K562 (cell line): ENCODE data around the gene BACE1-AS.

Experiments
- CBX5 ChIP-seq: IDR thresholded peaks from 2 replicates; pipeline ENCODE4 v1.6.1; 2014; ENCODE audit warnings: low read depth, borderline replicate concordance
- ETV5 ChIP-seq: sonication (generic); formaldehyde crosslinking; IDR thresholded peaks from 2 replicates; pipeline ENCODE4 v1.4.0; 2020; ENCODE audit warnings: low read depth, mild to moderate bottlenecking, missing genetic modification reagents
- FOXJ3 ChIP-seq: sonication (generic); formaldehyde crosslinking; IDR thresholded peaks from 2 replicates; pipeline ENCODE4 v1.4.0; 2020; ENCODE audit warnings: mild to moderate bottlenecking, missing genetic modification reagents
- GTF2A2 ChIP-seq: IDR thresholded peaks from 2 replicates; pipeline ENCODE4 v1.6.1; 2016; ENCODE audit warnings: mild to moderate bottlenecking, missing genetic modification characterization, missing compliant biosample characterization
- HMG20B ChIP-seq: fragments of 250-450 bp; sonication (Bioruptor Pico); IDR thresholded peaks from 2 replicates; pipeline ENCODE4 v1.5.0; 2021; ENCODE audit warnings: mild to moderate bottlenecking
- KLF1 ChIP-seq: fragments of 450-650 bp; IDR thresholded peaks from 2 replicates; pipeline ENCODE4 v1.6.1; 2016; ENCODE audit warnings: missing genetic modification characterization, missing compliant biosample characterization
- LEF1 ChIP-seq: fragments of 450-650 bp; IDR thresholded peaks from 2 replicates; pipeline ENCODE4 v1.6.1; 2016; ENCODE audit warnings: mild to moderate bottlenecking
- POLR2A ChIP-seq: fragments of 450-650 bp; conservative IDR thresholded peaks from 2 replicates; pipeline ENCODE4 v1.6.1; 2016
- SMARCB1 ChIP-seq: IDR thresholded peaks from 2 replicates; pipeline ENCODE4 v1.6.1; 2011; ENCODE audit warnings: improper control_type of control experiment, low read depth; ENCODE audit not compliant: insufficient read length
- TARDBP ChIP-seq: fragments of 450-650 bp; IDR thresholded peaks from 2 replicates; pipeline ENCODE4 v1.6.1; 2016
- ZNF212 ChIP-seq: fragments of 450-650 bp; formaldehyde crosslinking; IDR thresholded peaks from 2 replicates; pipeline ENCODE4 v1.4.0; 2020; ENCODE audit warnings: mild to moderate bottlenecking
- ZNF512 ChIP-seq: IDR thresholded peaks from 2 replicates; pipeline ENCODE4 v1.6.1; 2016; ENCODE audit warnings: missing genetic modification characterization, missing compliant biosample characterization
- TF ChIP-seq, protein P1 (sequence below): fragments of 250-450 bp; sonication (Bioruptor Pico); IDR thresholded peaks from 2 replicates; pipeline ENCODE4 v1.8.0; 2021; ENCODE audit warnings: mild to moderate bottlenecking, moderate library complexity
- TF ChIP-seq, protein P2 (sequence below), 3 experiments: IDR thresholded peaks in 2 of 3; conservative IDR thresholded peaks in 1 of 3; 2 replicates each; pipeline ENCODE4 v1.5.1; 2011 to 2012; ENCODE audit warnings: low read length in 3 of 3, mild to moderate bottlenecking in 3 of 3, control low read depth in 2 of 3, improper control_type of control experiment in 1 of 3, inconsistent platforms in 1 of 3, low read depth in 1 of 3, mixed read lengths in 1 of 3, moderate library complexity in 1 of 3; ENCODE audit not compliant: insufficient read depth in 2 of 3

GRCh38 chr11:117315285-117316196 is 24.4 kb downstream of the BACE1-AS start:
- TF ChIP-seq POLR2A (no peak), SMARCB1 (no peak), TARDBP (no peak), FOXJ3 (CRISPR knock-in tag) (no peak), LEF1 (no peak), GTF2A2 (tag) (no peak), ZNF512 (no peak), ETV5 (CRISPR knock-in tag) (no peak), KLF1 (tag) (no peak), HMG20B (CRISPR knock-in tag) (no peak), CBX5 (no peak), ZNF212 (CRISPR knock-in tag) (no peak)
- TF ChIP-seq, protein P1, sequence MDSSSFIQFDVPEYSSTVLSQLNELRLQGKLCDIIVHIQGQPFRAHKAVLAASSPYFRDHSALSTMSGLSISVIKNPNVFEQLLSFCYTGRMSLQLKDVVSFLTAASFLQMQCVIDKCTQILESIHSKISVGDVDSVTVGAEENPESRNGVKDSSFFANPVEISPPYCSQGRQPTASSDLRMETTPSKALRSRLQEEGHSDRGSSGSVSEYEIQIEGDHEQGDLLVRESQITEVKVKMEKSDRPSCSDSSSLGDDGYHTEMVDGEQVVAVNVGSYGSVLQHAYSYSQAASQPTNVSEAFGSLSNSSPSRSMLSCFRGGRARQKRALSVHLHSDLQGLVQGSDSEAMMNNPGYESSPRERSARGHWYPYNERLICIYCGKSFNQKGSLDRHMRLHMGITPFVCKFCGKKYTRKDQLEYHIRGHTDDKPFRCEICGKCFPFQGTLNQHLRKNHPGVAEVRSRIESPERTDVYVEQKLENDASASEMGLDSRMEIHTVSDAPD = no peak
- TF ChIP-seq, protein P2, sequence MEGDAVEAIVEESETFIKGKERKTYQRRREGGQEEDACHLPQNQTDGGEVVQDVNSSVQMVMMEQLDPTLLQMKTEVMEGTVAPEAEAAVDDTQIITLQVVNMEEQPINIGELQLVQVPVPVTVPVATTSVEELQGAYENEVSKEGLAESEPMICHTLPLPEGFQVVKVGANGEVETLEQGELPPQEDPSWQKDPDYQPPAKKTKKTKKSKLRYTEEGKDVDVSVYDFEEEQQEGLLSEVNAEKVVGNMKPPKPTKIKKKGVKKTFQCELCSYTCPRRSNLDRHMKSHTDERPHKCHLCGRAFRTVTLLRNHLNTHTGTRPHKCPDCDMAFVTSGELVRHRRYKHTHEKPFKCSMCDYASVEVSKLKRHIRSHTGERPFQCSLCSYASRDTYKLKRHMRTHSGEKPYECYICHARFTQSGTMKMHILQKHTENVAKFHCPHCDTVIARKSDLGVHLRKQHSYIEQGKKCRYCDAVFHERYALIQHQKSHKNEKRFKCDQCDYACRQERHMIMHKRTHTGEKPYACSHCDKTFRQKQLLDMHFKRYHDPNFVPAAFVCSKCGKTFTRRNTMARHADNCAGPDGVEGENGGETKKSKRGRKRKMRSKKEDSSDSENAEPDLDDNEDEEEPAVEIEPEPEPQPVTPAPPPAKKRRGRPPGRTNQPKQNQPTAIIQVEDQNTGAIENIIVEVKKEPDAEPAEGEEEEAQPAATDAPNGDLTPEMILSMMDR (IDR thresholded peaks at IDR 0.05 in 2 of 3, conservative IDR thresholded peaks at IDR 0.05 in 1 of 3; ENCODE audit: insufficient read depth in 2 of 3, low read depth in 1 of 3, low read length in 3 of 3) = no peak
